Endometrium (tissue), 2 donors: Measurements from ENCODE around the gene RAMP3.

Experiments
- FAIRE-seq: peaks from 2 replicates; lab custom pipeline; 2012; peaks lifted over from hg19 to GRCh38; lab: Jason Lieb, UNC
- donor health status: control.
- donor health status: control.

RAMP3 gene

DNA sequence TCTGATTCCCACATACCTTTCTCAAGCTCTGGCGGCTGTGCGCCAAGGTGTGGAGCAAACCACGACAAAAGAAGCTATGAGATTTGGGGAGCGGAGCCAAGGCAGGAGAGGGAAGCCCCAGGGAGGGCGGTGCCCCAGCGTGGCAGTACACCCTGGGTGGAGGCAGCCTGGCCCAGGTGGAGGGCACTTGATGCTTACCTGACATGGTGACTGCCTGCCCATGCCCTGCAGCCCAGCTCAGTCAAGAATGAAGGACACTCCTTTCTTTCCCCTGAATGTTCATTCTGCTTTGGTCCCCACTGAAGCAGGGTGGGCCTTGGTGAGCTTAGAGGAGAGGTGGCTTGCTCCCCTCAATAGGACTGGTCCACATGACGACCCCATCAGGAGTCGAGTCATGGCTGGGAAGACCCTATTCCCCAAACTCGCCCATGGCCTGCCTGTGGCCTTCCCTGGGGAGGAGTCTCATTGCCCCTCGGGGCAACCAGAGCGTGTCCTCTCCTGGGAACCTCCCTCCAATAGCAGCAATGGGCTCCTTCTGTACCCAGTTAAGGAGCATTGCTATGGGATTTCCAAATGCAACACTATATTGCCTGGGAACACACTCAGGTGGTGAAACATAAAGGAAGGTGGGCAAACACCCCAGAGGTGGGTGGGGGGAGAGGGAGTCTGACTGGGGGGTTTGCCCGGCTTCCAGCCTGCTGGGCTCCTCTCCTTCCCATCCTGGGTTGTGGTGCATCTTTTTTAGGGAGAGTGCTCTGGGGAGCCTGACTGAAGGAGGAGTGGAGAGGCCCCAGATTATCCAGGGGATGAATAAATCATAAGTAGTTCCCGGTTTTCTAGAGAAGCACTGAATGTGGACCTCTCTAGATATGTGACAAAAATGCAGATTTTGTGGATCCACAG is 22.7 kb downstream of the RAMP3 start:
- FAIRE-seq: no peak

DNA sequence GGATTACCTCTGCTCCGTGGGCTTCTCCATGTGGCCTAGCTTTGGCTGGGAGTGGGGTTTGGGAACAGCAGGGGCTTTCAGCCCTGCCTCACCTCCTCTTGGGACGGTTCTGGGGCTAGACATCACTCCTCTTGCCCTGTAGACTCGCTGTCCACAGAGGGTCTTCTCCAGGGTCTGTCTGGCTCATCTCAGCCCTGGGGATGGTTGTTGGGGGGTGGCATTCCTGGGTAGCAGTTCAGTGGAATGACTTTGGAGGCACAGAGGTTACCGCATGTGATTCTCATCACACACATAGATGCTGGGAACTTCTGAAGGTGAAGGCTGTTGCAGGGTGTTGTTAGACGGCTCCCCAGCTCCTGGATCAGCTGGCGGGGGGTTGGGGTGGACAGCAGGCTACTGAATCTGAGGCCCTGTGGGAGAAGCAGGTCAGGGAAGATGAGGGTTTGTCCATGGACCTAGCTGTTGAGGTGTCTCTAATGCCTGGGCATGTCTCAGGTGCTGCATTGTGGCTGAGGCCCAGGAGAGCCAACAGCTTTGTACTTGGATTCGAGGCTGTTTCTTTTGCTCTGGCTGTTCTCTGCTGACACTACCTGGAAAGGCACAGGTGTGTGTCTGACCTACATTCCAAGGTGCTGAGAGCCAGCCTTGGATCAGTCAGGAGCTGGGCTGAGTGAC is 23.8 kb downstream of the RAMP3 start:
- FAIRE-seq: no peak

DNA sequence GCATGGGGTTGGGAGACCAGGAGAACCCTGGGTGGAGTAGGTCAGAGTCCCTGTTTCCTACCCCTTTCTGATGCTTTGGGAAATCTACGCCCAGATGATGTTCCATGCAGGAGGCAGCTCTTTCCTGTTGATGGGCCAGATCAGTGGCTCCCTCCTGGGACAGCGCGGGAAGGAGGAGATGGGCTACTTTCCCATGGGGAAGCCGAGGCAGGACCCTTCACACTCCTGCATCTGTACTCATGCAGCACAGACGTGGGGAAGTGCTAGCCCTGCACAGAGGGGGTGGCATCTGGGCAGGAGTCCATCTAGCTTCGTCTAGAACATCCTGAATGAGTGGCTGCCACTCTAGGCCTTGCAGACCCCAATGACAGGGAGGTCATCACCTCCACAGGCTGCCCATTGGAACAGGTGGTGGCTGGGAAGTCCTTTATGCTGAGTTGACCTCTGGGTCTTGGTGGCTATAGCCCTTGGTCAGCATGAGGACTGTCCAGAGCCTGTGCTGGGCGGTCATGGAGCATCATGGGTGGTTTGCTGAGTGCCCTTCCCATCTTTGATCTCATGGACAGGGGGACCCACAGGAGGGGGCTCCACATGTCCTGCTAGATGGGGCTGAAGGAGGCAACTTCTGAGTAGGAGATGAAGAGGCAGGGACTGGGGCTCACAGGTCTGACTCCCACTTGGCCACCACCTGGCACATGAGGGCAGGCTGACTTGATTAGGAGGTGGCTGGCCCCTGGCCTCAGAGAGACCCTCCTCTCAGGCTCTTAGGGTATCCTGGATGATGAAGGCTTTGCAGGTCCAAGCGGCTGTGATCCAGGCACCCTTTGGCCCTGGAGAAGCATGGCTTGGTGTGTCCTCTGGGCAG is 24.6 kb downstream of the RAMP3 start:
- FAIRE-seq: no peak

DNA sequence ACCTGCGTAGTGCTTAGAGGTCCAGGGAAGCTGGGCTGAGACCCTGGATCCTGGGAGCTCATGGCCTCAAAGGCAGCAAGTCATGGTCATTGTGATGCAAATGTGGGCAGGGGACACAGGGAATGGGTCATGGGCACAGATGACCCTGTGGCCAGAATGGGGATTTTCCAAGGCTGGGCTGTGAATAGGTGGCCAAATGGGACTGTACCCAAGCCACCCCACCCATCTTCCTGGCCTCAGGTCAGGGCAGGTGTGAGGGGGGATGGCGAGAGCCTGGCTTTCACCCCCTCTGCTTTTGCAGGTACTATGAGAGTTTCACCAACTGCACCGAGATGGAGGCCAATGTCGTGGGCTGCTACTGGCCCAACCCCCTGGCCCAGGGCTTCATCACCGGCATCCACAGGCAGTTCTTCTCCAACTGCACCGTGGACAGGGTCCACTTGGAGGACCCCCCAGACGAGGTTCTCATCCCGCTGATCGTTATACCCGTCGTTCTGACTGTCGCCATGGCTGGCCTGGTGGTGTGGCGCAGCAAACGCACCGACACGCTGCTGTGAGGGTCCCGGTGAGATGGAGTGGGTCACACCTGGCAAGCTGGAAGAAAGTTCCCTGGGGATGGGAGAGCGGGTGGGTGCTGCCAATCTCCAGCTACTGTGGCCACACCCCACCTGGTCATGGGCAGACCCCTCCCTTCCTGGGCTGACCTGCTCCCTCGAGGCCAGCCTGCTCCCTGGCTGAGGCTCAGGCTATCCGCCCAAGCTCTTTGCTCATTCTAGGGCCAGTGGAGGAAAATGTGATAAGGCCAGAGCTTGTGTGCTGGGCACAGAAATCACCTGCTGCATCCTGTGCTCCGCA is 25.5 kb downstream of the RAMP3 start:
- FAIRE-seq: no peak

DNA sequence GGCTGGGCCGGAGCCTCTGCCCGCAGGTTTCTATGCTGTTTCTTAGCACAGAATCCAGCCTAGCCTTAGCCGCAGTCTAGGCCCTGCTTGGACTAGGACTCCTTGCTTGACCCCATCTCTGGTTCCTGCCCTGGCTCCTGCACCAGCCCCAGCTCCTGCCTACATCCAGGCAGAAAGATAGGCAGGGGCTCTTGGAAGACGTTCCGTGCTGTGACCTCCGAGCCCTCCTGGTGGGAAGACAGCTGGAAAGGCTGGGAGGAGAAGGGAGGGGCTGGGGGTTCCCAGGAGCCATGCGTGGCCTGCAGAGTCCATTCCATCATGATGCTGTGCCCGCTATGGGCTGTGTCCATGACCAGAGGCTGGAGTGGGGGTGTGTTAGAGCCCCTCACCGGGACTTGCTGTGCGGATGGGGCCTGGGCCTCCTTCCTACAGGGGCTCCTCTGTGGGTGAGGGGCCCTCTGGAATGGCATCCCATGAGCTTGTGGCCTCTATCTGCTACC is 26.2 kb downstream of the RAMP3 start:
- FAIRE-seq: no peak

DNA sequence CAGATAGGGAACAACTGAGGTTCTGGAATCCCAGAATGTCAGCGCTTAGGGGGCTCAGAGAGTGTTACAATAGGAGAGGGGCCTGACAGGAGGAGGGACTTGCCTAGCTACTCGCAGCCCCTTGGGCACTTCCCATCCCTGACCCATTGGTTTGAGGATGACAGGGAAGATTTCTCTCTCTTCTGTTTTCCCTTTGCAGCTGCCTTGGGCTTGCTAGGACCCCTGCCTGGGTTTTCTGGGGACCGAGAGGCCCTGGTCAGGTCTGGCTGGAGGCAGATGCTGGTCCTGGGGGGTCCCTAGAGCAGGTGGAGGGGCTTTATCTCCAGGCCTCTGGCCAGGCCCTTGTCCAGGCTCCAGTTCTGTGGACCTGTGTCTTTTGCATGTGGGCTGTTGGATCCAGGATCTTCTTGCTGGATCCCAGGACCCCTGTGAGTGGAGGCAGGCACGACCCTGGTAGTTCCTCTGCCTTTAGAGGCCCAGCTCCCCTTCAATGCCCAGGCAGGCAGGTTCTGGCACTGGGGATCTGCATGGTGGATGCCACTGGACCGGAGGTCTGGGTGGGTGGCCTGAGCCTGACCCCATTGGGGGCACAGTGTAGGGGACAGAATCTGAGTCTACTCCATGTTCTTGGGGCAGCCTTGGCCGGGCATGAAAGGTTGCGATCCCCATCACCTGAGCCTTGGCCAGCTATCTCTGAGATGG is 26.9 kb downstream of the RAMP3 start:
- FAIRE-seq: no peak

DNA sequence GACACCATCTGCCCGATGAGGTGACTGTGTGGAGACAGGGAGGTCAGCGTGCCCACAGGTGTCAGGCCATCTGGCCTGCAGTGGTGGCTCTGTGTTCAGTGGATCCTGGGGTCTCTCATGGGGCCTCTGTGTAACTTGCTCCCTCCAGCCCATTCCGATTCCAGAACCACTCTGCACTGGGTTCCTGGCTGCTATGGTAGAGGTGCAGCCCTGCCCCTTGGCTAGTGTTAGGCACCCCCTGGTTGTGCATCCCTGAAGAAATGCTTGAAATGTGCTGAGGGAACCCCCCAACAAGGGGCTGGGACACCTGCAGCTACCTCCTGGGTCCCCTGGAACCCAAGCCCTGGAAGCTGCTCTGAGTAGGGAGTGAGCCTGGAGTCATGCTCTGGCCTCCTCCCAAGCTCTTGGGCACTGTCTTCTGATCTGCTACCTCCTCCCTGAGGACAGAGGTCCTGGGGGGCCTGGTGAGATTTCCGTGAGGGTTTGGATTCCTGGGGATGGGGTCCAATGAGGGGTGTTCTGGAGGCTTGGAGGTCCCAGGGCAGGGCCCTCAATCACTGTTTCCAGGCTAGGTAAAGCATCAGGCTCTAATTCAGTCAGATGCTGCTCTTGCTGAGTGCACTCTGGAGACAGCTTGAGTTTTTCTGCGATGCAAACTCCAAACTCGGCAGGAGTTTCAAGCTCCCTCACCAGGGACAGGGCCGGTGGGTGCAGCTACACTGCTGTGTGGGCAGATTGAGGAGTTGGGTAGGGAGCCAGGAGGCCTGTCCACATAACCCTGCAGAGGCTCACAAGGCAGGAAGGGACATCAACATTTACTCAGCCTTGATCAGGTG is 27.7 kb downstream of the RAMP3 start:
- FAIRE-seq: no peak

DNA sequence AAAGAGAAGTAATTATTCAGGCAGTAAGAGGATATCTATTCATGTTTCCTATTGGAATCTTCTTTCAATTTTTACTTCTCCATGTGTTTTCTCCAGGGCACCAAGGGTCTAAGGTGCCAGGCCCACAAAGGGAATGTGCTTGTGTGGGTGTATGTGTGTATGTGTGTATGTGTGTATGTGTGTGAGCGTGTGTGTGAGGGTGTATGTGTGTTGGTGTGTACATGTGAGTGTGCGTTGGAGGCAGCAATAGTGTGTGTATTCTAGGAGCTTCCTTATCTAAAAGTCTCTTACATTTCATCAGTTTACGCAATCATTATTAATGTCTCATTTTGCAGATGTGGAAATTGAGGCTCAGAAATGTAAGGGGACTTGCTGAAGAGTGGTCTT is 28.3 kb downstream of the RAMP3 start:
- no peak for FAIRE-seq

DNA sequence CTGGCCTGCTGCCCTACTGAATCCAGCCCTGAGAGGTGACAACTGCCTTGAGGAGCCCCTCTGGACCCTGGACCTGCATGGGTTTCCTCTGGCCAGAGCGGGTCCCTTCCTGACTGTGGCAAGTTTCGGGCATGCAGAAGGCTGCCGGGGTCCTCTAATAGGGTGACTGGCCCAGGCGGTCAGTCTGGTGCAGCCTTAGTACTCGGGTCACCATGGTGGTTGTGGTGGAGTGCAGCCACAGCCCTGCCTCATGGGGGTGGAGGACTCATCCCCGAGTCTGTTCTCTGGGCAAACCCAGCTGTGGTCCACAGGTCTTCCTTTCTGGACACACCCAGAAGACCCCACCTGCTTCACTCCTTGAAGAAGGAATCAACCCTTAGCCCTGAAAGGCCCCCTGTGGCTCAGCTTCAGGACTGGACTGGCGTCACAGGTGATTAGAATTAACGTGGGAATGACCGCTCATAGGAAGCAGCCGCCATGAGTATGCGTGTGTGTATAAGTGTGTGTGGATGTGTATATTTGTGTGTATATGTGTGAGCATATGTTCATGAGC is 28.7 kb downstream of the RAMP3 start:
- FAIRE-seq: no peak

DNA sequence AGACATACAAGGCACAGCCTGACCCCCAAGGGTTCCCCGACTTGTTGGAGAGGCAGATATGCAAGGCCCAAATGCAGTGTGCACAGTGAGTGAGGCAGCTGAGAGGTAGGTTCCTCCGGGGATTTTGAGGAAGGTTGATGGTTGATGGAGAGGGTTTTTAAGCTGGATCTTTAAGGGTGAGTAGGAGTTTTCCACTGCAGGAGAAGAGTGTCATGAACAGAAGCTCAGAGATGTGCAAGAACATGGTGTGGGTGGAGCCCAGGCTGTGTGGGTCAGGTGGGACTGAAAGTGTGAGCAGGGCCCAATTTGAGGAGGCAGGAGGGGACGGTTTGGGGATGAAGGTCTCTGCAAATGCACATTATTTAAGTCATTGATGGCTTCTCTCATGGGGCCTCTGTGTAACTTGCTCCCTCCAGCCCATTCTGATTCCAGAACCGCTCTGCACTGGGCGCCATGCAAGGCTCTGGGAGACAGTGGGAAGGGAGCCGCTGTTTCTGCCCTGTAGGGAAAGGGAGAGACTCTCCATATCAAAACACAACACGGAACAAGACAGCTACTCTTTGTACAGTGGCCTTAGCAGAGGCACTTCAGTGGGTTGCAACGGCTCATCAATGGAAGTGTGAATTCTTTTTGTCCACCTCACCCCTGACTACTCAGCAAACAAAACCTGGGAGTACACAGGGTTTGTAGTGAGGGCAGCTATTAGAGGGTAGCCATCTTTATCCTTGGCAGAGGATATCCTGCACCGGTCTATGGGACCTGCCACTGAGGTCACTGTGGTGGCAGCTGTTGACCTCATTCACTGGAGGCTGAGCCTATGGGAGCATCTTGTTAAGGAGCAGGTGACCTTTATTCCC is 29.7 kb downstream of the RAMP3 start:
- no peak for FAIRE-seq

DNA sequence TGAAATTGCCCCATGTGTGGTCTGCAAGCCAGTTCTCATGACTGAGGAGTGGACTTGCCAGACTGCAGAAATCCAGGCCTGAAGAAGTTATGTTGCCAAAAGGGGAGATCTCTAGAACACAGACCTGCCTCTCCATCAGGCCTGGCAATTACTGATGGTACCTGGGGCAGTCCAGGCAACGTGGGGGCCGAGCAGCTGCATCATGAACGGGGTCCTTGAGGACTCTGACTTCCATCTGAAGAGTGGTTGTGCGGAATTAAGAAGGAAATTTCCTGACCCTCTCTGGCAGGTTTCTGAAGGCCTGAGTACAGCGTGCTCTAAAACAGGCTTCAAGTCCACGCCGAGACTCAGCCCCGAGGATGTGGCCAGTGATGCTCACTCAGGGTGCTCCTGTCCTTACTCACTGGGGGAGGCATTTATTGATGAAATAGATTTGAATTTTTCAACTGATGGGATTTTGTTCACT is 30.4 kb downstream of the RAMP3 start:
- FAIRE-seq: no peak

DNA sequence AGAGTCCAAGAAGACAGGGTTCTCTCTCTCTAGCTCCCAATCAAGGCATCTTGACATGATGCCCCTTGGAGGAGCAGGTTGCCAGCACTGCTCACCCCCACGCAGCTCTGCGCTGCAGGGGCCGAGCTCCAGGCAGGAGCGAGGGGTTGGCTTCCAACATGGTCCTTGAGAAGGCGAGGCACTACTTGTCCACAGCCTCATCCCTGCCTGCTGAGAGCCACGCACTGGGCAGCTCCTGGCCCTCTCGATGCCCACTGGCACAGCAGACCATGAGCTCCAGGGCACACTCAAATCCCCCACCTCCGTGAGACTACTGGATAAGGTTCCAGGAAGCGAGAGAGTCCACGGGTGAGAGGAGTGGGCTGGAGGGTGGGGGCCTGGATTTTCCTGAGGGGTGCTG is 31.1 kb downstream of the RAMP3 start:
- FAIRE-seq: no peak

DNA sequence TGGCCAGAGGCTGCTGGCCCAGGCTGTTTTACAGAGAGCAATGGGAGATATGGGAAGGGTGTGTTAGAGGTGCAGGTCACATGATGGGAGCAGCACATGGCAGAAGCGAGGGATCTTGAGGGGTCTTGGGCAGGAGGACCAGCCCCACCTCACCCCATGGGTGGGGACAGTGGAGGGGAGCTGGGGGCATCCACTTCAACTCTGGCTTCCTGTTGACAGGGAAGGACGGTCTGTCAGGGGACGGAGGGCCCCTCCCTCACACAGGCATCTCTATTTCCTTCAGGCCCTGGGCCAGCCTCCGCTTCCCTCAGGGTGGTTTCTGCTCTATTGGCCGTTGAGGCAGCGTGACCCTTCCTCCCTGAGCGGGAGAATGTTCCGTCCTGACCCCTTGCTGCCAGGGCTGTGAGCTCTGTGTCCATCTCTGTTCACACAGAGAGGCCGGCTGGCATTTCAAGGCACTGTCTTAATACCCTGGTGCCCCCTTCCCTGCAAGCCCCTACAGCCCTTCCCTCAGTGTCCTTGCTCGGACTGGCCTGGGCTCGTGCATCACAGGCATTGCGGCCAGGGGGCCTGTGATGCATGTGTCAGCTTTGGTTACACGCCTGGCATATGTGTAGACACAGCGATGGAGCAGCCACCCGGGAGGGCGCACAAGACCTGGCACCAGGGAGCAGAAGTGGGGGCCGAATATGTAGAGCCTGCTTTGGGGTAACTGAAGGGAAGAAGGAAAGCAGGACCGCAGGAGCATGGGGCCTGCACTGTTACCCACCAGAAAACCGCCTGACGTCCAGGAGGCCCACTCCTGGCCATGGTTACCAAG is 31.8 kb downstream of the RAMP3 start:
- FAIRE-seq: no peak

DNA sequence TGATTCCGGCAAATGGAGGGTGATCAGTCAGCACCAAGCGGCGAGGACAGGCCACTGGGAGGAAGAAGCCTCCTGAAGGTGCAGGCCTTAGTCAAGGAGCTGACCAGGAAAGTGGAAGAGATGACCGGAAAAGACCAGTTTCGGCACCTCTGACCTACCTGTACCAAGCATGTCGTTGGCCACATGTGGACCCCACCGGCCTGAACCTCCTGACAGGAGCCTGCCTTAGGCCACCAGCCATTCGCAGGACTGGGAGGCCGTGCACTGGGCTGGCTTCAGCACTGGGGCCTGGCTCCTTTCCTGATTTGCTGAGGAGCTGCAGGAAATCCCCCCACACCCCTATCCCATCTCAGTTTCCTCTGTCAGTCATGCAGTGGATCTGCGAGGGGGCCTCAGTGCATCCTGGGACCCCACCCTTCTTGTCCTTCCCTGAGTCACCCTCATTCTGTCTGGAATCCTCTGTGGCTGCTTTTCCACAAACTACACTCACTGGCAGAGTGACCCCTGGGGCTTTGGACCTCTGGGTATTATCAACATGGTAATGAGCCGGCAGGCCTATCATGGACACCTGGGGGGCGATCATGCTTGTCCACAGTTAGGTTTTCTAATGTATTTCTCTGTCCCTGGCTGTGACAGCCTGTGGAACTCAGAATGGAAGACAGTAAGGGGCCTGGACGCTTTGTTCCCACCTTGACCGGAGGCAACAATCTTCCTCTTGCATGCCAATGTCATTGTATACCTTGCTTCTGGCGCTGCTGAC is 33.0 kb downstream of the RAMP3 start:
- no peak for FAIRE-seq

DNA sequence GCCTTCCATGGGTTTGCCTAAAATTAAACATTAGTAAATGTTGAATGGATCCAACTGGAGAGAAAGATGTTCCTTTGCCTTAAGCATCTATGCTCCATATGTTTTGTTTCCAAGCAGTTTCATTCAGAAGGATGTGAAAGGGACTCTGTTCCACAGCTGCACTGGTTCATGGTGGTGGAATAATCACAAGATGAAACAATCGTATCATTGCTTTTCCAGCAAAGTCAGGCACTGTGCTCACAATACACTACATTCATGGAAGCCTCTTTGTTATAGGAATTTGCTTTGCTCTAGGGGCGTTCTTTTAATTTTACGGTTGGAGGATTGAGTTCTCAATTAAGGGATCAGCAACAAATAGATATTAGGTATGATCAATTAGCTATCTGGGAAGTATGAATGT is 33.8 kb downstream of the RAMP3 start:
- no peak for FAIRE-seq

DNA sequence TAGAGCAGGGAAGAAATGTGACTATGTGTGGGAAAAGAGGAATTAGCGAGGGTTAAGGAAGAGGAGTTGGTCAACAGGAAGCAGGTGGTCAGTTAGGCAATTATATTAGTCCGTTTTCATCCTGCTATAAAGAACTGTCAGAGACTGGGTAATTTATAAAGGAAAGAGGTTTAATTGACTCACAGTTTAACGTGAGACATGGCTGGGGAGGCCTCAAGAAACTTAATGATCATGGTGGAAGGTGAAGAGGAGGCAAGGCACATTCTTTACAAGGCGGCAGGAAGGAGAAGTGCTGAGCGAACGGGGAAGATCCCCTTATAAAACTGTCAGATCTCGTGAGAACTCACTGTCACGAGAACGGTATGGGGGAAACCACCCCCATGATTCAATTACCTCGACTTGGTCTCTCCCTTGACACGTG is 35.0 kb downstream of the RAMP3 start:
- FAIRE-seq: no peak

DNA sequence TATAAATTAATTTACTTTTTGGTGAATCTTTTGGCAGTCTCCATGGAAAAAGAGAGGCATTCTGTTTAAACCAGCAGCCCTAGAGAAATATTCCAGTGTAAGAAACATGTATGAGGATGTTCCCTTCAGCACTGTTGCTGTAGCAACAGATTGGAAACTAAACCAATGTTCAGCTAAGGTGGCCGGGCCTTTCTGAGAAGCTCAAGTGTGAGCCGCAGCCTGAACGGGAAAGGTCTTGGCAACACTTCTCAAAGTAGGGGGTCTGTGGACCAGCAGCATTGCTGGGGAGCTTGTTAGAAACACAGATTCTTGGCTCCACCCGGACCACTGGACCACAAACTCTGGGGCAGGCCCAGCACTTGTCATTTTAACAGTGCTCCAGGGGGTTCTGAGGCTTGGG is 36.2 kb downstream of the RAMP3 start:
- FAIRE-seq: no peak
